LHCN-M2 (cell line): ENCODE measurements around the gene EID3. TPM values are rescaled to one million over a fixed set of nuclear protein-coding genes. Genes with fewer than 3 reads are reported as not detected.
"Not testable (repeated sequence)": the region's sequence is repeated elsewhere in the genome, so short reads cannot be mapped to it uniquely, and the experiment has no call there.

Experiments used
- DNase-seq: peaks from one replicate; pipeline ENCODE4 v3.0.0-alpha.2; 2012; ENCODE audit warnings: low read depth
- total RNA-seq: library from RNA; depleted of rRNA; stranded (reverse); fragments of >200 nt; gene quantifications from 2 replicates; pipeline ENCODE4 v1.2.3, GENCODE V29; 2014

The EID3 gene
- total RNA-seq, 1 experiment from 2014 or later, result 2.2 TPM

DNA sequence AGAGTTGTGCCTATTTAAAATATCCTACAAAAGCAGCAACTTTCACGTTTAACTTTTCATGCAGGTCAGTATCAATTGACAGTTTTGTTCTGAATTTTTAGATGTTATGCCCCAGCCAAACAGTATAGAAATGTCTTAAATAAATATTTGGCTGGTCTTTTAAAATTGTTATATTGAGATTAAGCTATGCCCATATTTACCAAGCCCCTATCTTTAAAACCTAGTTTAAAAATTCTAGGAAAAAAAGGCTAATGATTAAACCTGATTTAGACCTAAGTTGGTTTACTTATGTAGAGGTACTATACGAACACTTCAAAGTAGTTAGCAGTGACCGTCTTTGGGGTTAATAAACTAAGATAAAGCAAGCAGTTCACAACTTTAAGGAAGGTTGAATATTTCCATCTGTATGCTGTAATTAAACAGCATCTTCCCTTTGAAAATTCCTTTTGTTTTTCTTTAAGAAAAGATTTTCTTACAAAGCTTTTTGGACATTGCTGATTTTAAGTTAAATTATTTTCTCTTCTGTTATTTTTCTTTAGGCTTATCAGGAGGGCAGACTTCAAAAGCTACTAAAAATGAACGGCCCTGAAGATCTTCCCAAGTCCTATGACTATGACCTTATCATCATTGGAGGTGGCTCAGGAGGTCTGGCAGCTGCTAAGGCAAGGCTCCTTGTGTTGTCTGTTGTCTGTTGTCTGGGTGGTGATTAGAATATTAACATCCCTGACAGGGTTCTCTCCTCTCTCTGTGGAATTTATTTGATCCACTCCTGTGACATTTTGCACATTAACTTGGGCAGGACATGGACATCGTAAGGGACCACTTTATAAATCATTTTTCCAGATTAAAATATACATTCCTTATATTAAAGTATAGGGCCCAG lies 7.5 kb downstream of the EID3 start:
- DNase-seq, result no peak

- DNase-seq, result no peak
Measured at GRCh38 chr12:104312202-104312601, 8.7 kb downstream of the EID3 start.

- no peak for DNase-seq
Measured at GRCh38 chr12:104312654-104313053, 9.1 kb downstream of the EID3 start.

DNA sequence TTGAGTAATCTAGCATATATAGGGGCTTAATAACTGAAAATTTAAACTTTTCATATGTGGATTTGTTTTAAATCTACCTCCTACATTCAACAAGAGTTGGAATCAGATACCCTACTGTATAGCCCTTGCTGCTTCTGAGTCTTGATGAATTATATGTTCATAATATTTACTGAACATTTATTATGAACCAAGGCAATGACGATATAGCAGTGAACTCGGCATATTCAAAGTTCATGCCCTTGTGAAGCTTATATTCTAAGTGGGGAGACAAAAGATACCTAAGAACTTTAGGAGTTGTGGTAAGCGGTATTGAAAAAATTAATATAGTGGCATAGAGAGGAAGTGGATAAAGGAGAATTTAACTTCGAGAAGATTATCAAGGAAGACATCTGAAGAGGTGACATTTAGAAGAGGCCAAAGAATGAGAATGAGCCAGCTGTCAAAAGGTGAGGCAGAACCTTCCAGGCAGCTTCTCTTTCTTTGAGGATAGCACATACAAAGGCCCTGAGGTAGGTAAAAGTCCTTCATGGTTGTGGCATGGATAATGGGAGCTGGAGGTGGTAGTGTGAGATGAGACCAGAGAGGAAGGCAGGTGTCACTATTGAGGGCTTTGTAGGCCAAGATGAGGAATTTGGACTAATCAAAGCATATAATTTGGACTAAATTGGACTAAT lies 10.2 kb downstream of the EID3 start:
- no peak for DNase-seq

DNA sequence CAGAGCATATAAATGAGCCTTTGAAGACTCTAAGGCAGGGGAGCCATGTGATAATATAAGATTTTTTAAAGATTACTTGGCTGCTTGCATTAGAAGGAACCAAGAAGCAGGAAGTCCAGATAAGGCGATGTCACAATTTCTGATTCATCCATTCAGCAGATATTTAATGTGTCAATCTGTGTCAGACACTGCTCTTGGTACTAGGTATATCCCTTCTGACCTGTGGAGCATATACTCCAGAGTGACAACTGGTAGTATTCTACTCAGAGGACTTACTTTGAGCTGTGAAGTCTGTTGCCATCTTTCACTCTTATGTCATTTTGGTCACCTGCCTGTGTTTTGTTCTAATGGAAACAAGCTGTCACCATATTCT lies 10.7 kb downstream of the EID3 start:
- no peak for DNase-seq

DNA sequence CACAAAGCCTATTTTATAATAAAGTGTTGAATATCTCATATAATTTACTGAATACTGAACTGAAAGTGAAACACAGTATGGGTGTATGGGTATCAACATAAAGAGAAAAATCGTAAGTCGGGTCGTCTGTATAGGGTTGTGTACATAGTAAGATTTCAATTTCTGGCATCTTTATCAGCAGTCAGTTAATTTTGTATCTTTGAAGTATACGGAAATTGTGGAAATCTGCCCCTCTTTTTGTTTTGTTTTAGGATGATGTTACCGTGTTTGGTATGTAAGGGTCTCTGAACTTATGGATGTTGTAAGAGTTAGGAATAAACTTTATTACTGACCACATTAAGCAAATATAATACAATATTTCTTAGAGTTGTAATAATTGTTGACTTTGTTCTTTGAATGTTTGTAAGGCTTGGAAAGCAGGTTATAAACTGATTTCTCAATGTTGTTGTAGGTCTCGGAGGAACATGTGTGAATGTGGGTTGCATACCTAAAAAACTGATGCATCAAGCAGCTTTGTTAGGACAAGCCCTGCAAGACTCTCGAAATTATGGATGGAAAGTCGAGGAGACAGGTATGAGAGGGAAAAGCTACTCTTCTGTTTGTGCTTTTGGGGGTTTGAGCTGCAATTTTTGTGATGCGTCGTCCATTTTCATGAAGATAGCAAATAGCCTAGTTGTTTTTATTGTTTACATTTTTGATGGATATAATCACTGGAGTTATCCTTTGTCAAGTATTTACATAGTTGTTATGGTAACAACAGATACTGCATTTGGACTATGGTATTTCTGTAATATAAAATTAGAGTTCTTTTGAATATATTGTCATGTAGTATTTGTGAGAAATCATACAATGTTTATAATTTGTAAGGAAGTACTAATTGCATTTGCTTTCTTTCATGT lies 12.0 kb downstream of the EID3 start:
- no peak for DNase-seq

GRCh38 chr12:104316936-104317335 lies 13.4 kb downstream of the EID3 start:
- DNase-seq, result no peak

DNA sequence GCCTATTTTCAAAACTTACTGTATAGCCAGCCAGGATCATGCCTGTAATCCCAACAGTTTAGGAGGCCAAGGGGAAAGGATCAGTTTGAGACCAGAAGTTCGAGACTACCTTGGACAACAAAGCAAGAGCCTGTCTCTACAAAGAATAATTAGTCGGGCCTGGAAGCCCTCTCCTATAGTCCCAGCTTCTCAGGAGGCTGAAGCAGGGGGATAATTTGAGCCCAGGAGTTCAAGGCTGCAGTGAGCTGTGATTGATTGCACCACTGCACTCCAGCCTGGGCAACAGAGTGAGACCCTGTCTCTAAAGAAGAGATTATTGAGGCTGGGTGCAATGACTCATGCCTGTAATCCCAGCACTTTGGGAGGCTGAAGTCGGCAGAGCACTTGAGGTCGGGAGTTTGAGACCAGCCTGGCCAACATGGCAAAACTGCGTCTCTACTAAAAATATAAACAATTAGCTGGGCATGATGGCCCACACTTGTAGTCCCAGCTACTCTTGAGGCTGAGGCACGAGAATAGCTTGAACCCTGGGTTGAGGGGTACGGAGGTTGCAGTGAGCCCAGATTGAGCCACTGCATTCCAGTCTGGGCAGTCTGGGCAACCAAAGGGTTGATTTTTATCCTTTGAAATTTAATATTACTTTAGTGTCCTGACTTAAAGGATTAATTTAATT lies 14.1 kb downstream of the EID3 start:
- DNase-seq, result no peak

GRCh38 chr12:104319028-104319427 lies 15.5 kb downstream of the EID3 start:
- no peak for DNase-seq

- no peak for DNase-seq
Measured at GRCh38 chr12:104319918-104320626, 16.5 kb downstream of the EID3 start.

GRCh38 chr12:104320627-104321024 lies 17.1 kb downstream of the EID3 start:
- DNase-seq, result no peak

DNA sequence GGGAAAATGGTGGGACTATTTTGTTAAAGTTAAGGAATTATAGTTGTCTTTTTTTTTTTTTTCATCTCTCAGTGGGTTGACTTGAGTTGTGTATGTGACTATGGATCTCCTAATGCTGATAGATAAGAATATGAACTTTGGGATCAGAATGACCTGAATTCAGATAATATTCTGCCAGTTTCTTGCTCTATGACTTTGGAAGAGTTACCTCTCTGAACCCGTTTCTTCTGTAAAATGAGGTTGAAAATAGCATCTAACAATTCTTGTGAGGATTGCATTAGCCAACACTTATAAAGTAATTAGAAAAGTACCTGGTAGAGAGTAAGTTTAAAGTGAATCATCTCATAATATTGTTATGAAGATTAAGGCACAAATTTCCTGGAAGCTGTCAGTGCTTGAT lies 18.4 kb downstream of the EID3 start:
- no peak for DNase-seq

- DNase-seq, result not testable (repeated sequence)
Measured at GRCh38 chr12:104322533-104322932, 19.0 kb downstream of the EID3 start.

- no peak for DNase-seq
Measured at GRCh38 chr12:104323899-104324298, 20.4 kb downstream of the EID3 start.

DNA sequence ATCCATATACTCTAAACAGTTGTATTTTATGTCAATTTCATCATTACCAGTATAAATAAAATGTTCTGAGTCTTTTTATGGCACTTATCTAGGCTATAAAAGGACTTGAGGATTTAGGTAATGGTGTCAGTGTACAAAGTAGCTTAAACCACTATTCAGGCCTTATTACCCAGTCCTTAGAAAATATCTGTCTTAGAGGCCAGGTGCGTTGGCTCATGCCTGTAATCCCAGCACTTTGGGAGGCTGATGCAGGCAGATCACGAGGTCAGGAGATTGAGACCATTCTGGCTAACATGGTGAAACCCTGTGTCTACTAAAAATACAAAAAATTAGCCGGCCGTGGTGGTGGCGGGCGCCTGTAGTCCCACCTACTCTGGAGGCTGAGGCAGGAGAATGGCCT lies 24.7 kb downstream of the EID3 start:
- not testable (repeated sequence) for DNase-seq

DNA sequence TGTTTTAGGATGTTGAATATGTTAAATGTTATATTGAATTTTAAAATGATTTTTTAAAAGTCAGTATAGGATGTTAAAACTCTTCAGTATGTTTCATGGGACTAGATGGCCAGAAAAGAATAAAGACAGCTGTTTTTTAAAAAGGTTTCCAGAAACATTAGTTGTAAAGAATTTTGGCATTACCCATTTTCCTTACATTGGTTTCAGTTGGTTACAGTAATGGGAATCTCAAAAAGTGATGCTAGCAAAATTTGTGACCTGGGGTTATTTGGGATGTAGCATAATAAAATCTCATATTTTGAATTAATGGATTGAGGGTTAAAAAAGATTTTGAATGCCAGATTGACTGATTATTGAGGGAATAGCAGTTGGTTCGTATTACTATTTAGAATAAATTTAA lies 25.3 kb downstream of the EID3 start:
- no peak for DNase-seq

GRCh38 chr12:104329707-104330532 lies 26.4 kb downstream of the EID3 start:
- DNase-seq, result no peak

GRCh38 chr12:104331376-104331775 lies 27.8 kb downstream of the EID3 start:
- no peak for DNase-seq

DNA sequence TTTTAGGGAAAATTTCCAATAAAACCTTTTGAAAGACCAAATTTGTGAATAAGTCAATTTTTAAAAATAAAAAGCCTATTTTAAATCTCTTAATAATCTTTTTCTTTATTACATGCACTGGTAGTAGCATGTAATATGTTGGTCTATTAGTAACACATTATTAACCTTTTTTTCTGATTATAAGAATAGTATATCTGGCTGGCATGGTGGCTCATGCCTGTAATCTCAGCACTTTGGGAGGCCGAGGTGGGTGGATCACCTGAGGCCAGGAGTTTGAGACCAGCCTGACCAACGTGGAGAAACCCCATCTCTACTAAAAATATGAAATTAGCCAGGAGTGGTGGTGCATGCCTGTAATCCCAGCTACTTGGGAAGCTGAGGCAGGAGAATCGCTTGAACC lies 28.7 kb downstream of the EID3 start:
- not testable (repeated sequence) for DNase-seq

DNA sequence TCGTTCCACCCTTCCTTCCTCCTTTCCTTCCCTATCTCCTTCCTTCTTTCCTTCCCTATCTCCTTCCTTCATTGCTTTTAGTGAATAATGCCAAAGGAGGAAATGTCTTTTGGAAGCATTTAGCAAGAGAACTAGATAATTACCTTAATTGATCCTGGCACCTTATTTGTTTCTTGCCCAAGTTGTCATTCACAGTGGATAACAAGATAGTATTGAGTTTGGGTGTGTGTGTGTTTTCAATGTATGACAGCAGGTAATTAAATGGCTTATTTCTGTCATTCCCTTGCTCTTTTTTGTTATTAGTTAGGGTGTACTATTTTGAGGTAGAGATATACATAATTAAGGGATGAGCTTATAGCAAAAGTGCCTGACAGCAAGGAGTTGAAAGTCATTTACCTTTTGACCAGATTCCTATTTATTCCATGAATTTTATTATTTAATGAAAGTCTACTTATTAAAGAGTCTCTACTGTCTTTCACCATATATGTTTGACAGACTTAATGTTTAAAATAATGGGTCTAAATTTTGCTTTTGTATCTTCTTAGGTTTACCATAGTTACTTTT lies 30.2 kb downstream of the EID3 start:
- no peak for DNase-seq
